SW 1271 (cell line): ENCODE results near the gene CENPB.
A peak's percentile ranks its signal among the peaks of the same experiment; 100 is the strongest.
"Not testable (repeated sequence)": the region's sequence is repeated elsewhere in the genome, so short reads cannot be mapped to it uniquely, and the experiment has no call there.

ENCODE experiments used
- DNase-seq, 2 experiments: peaks; one replicate each; lab custom pipeline; 2025; lab: John Stamatoyannopoulos, UW

Gene CENPB

GRCh38 chr20:3811467-3812258 lies 25.1 kb upstream of the CENPB start:
- peak; percentile 98 to 99 for DNase-seq

GRCh38 chr20:3808544-3808943 lies 22.0 kb upstream of the CENPB start:
- no peak for DNase-seq

- DNase-seq: no peak
Observed at GRCh38 chr20:3804781-3805180, 18.2 kb upstream of the CENPB start.

- DNase-seq: no peak
Observed at GRCh38 chr20:3804254-3804751, 17.8 kb upstream of the CENPB start.

GRCh38 chr20:3803854-3804253 lies 17.3 kb upstream of the CENPB start:
- DNase-seq: no peak

GRCh38 chr20:3803289-3803688 lies 16.7 kb upstream of the CENPB start:
- no peak for DNase-seq

- DNase-seq: no peak
Observed at GRCh38 chr20:3802524-3803239, 16.1 kb upstream of the CENPB start.

GRCh38 chr20:3801846-3802245 lies 15.3 kb upstream of the CENPB start:
- DNase-seq: no peak

GRCh38 chr20:3801299-3801698 lies 14.8 kb upstream of the CENPB start:
- DNase-seq: no peak

- no peak for DNase-seq
Observed at GRCh38 chr20:3800878-3801260, 14.3 kb upstream of the CENPB start.

GRCh38 chr20:3800256-3800877 lies 13.8 kb upstream of the CENPB start:
- no peak for DNase-seq

- DNase-seq: no peak
Observed at GRCh38 chr20:3798908-3799248, 12.3 kb upstream of the CENPB start.

- DNase-seq: no peak
Observed at GRCh38 chr20:3798373-3798768, 11.8 kb upstream of the CENPB start.

- no peak for DNase-seq
Observed at GRCh38 chr20:3797592-3798372, 11.2 kb upstream of the CENPB start.

GRCh38 chr20:3797226-3797545 lies 10.6 kb upstream of the CENPB start:
- no peak for DNase-seq

GRCh38 chr20:3796477-3797225 lies 10.1 kb upstream of the CENPB start:
- DNase-seq: peak in 1 of 2 experiments; percentile 34

GRCh38 chr20:3795511-3796468 lies 9.2 kb upstream of the CENPB start, which contains the start of gene CDC25B:
Gene CDC25B (plus strand): TSS chr20:3796310. CDS start chr20:3796532, 222 bp downstream.
- peak; percentile 84 to 96 for DNase-seq

- DNase-seq: no peak
Observed at GRCh38 chr20:3794701-3795420, 8.3 kb upstream of the CENPB start.

GRCh38 chr20:3794168-3794567 lies 7.6 kb upstream of the CENPB start:
- not testable (repeated sequence) for DNase-seq

- DNase-seq: not testable (repeated sequence)
Observed at GRCh38 chr20:3789201-3789600, 2.7 kb upstream of the CENPB start.
